Renal cortex interstitium (tissue), 3 donors: ENCODE measurements around the gene IL10RA. TPM values are rescaled to one million over a fixed set of nuclear protein-coding genes. Genes with fewer than 3 reads are reported as not detected.

ENCODE experiments used
- polyA plus RNA-seq, 3 donors: library from polyadenylated mRNA; unstranded; fragments of 120-200 nt; gene quantifications; one replicate each; pipeline ENCODE4 v1.2.1, GENCODE V29; 2013; ENCODE audit not compliant: insufficient read length in 3 of 3

The IL10RA gene
- polyA plus RNA-seq, 3 donors: 2.2 to 4.5 (median 3.1) TPM

Other genes with a start within 250 kb of the IL10RA start
- 1 to 10 TPM; 2.7 to 4.4 (median 3.0) TPM for gene DSCAML1, start 189.2 kb upstream of the IL10RA start, polyA plus RNA-seq
- gene FXYD2, start 161.7 kb upstream of the IL10RA start, polyA plus RNA-seq: 100 to 1,000 TPM; 363 to 550 (median 455) TPM
- 100 to 1,000 TPM; 116 to 131 (median 122) TPM for gene FXYD6, start 109.7 kb upstream of the IL10RA start, polyA plus RNA-seq
- gene TMPRSS13, start 57.0 kb upstream of the IL10RA start, polyA plus RNA-seq: 1 to 10 TPM in 1 of 3 donors, under 1 TPM in 2; 0.53 to 1.4 (median 0.57) TPM
- gene TMPRSS4, start 90.7 kb downstream of the IL10RA start, polyA plus RNA-seq: 10 to 100 TPM; 20.1 to 46.6 (median 25.6) TPM
- under 1 TPM; 0.09 to 0.21 (median 0.11) TPM for gene SMIM35, start 100.6 kb downstream of the IL10RA start, polyA plus RNA-seq
- gene SCN4B, start 166.4 kb downstream of the IL10RA start, polyA plus RNA-seq: 1 to 10 TPM; 1.1 to 1.6 (median 1.2) TPM
- 1 to 10 TPM; 3.5 to 5.3 (median 3.9) TPM for gene SCN2B, start 190.2 kb downstream of the IL10RA start, polyA plus RNA-seq
- 1 to 10 TPM; 2.9 to 4.1 (median 2.9) TPM for gene JAML, start 238.6 kb downstream of the IL10RA start, polyA plus RNA-seq